GM23338 (cell line): ENCODE results near the gene ZNF536. TPM values are rescaled to one million over a fixed set of nuclear protein-coding genes. Genes with fewer than 3 reads are reported as not detected.

Experiments used
- ATAC-seq: fragments of 200-7000 bp; cut with Tn5 transposase; 3 replicates; pipeline ENCODE4 v1.9.1; 2020
- DNase-seq: peaks from one replicate; pipeline ENCODE4 v3.0.0-alpha.2; 2015; ENCODE audit warnings: low spot score
- H2AFZ ChIP-seq: fragments of 200-600 bp; sonication (generic); 2 replicates; pipeline ENCODE4 v1.8.0; 2016; ENCODE audit warnings: antibody characterized with exemption, mild to moderate bottlenecking, moderate library complexity
- H3F3A ChIP-seq: fragments of 200-600 bp; sonication (generic); replicated peaks from 2 replicates; pipeline ENCODE4 v1.8.0; 2017; ENCODE audit warnings: antibody characterized with exemption, mixed run types, low read depth
- H3K27ac ChIP-seq: fragments of 200-600 bp; sonication (generic); 2 replicates; pipeline ENCODE4 v1.6.1; 2016; ENCODE audit warnings: low read depth
- H3K27me3 ChIP-seq: fragments of 200-600 bp; sonication (generic); 2 replicates; pipeline ENCODE4 v1.8.0; 2016; ENCODE audit warnings: mild to moderate bottlenecking, mixed run types, moderate library complexity; ENCODE audit not compliant: insufficient read depth
- H3K36me3 ChIP-seq: fragments of 200-600 bp; sonication (generic); 2 replicates; pipeline ENCODE4 v1.8.0; 2016; ENCODE audit warnings: mild to moderate bottlenecking; ENCODE audit not compliant: insufficient read depth
- H3K4me1 ChIP-seq: fragments of 200-600 bp; sonication (generic); 2 replicates; pipeline ENCODE4 v1.8.0; 2016; ENCODE audit warnings: mild to moderate bottlenecking, moderate library complexity; ENCODE audit not compliant: insufficient read depth
- H3K4me2 ChIP-seq: fragments of 200-600 bp; sonication (generic); 2 replicates; pipeline ENCODE4 v1.7.1; 2017; ENCODE audit warnings: mixed run types
- H3K4me3 ChIP-seq: fragments of 200-600 bp; sonication (generic); 2 replicates; pipeline ENCODE4 v1.6.1; 2016; ENCODE audit warnings: mixed run types
- H3K79me2 ChIP-seq: fragments of 200-600 bp; sonication (generic); replicated peaks from 2 replicates; pipeline ENCODE4 v1.8.0; 2017; ENCODE audit warnings: mild to moderate bottlenecking; ENCODE audit not compliant: insufficient read depth
- H3K9me2 ChIP-seq: fragments of 200-600 bp; sonication (generic); 2 replicates; pipeline ENCODE4 v1.8.0; 2017; ENCODE audit not compliant: insufficient read depth
- H4K20me1 ChIP-seq: fragments of 200-600 bp; sonication (generic); replicated peaks from 2 replicates; pipeline ENCODE4 v1.8.0; 2017; ENCODE audit warnings: mild to moderate bottlenecking; ENCODE audit not compliant: insufficient read depth
- H3K27ac Mint-ChIP-seq: 2 replicates; pipeline ENCODE4 v1.8.0; 2020; ENCODE audit warnings: inconsistent platforms, mild to moderate bottlenecking, moderate library complexity, mixed read lengths
- H3K27me3 Mint-ChIP-seq: 3 replicates; pipeline ENCODE4 v1.8.0; 2022; ENCODE audit warnings: low read depth, mild to moderate bottlenecking, moderate library complexity, mixed read lengths, inconsistent platforms; ENCODE audit not compliant: insufficient read depth, poor library complexity
- H3K36me3 Mint-ChIP-seq: 3 replicates; pipeline ENCODE4 v1.8.0; 2021; ENCODE audit warnings: low read depth, mild to moderate bottlenecking, inconsistent platforms, moderate library complexity, mixed read lengths
- H3K4me1 Mint-ChIP-seq: 3 replicates; pipeline ENCODE4 v1.8.0; 2020; ENCODE audit warnings: mild to moderate bottlenecking, inconsistent platforms, mixed read lengths
- H3K4me3 Mint-ChIP-seq: 3 replicates; pipeline ENCODE4 v1.8.0; 2021; ENCODE audit warnings: moderate library complexity, mild to moderate bottlenecking, inconsistent platforms, mixed read lengths
- H3K9me3 Mint-ChIP-seq: 3 replicates; pipeline ENCODE4 v1.8.0; 2020; ENCODE audit warnings: moderate library complexity, mild to moderate bottlenecking, inconsistent platforms, mixed read lengths
- CREB1 ChIP-seq: fragments of 250-450 bp; sonication (Bioruptor Pico); IDR thresholded peaks from 2 replicates; pipeline ENCODE4 v1.5.0; 2020; ENCODE audit warnings: low read depth, mild to moderate bottlenecking, moderate library complexity
- EZH2 ChIP-seq: fragments of 200-600 bp; sonication (generic); IDR thresholded peaks from one replicate; pipeline ENCODE4 v1.8.0; 2017; ENCODE audit warnings: antibody characterized with exemption, mild to moderate bottlenecking, low read depth; ENCODE audit not compliant: unreplicated experiment
- EZH2phosphoT487 ChIP-seq: fragments of 200-600 bp; sonication (generic); IDR thresholded peaks from one replicate; pipeline ENCODE4 v1.8.1; 2018; ENCODE audit warnings: antibody characterized with exemption; ENCODE audit not compliant: unreplicated experiment
- JUNB ChIP-seq: IDR thresholded peaks from one replicate; pipeline ENCODE4 v1.6.1; 2016; ENCODE audit warnings: antibody characterized with exemption; ENCODE audit not compliant: unreplicated experiment
- NANOG ChIP-seq: IDR thresholded peaks from 2 replicates; pipeline ENCODE4 v1.6.1; 2016; ENCODE audit warnings: antibody characterized with exemption, borderline replicate concordance
- POLR2AphosphoS5 ChIP-seq: IDR thresholded peaks from 2 replicates; pipeline ENCODE4 v1.6.1; 2016; ENCODE audit warnings: antibody characterized with exemption, low read depth
- STAT1 ChIP-seq: IDR thresholded peaks from one replicate; pipeline ENCODE4 v1.6.1; 2016; ENCODE audit warnings: antibody characterized with exemption; ENCODE audit not compliant: unreplicated experiment
- ZNF114 ChIP-seq: fragments of 250-450 bp; sonication (Bioruptor Pico); IDR thresholded peaks from 2 replicates; pipeline ENCODE4 v1.5.0; 2020; ENCODE audit warnings: mild to moderate bottlenecking, moderate library complexity
- polyA plus RNA-seq: library from polyadenylated mRNA; unstranded; fragments of >200 nt; fragmentation: Nextera tagmentation; extraction: Ambion mirVana; gene quantifications from 2 replicates; pipeline ENCODE4 v1.2.1, GENCODE V29; 2016
- total RNA-seq: library from RNA; depleted of rRNA; stranded (reverse); fragments of >200 nt; shearing (Covaris generic); gene quantifications from 2 replicates; pipeline ENCODE4 v1.2.3, GENCODE V29; 2014
- TF ChIP-seq, protein P1 (sequence below), 2 experiments: fragments of 200-600 bp in 1 of 2; sonication (generic) in 1 of 2; conservative IDR thresholded peaks; 2 replicates each; pipeline versions ENCODE4 v1.5.1 to v1.6.1; 2016 to 2017; ENCODE audit warnings: antibody characterized with exemption in 2 of 2, low read depth in 2 of 2, mild to moderate bottlenecking in 2 of 2, moderate library complexity in 1 of 2
- TF ChIP-seq, protein P2 (sequence below): IDR thresholded peaks from 2 replicates; pipeline ENCODE4 v1.6.1; 2016; ENCODE audit warnings: antibody characterized with exemption
- TF ChIP-seq, protein P3 (sequence below): fragments of 250-450 bp; sonication (Bioruptor Pico); IDR thresholded peaks from 2 replicates; pipeline ENCODE4 v1.5.0; 2020; ENCODE audit warnings: mild to moderate bottlenecking, moderate library complexity
- TF ChIP-seq, protein P4 (sequence below): IDR thresholded peaks from one replicate; pipeline ENCODE4 v1.6.1; 2018; ENCODE audit warnings: antibody characterized with exemption; ENCODE audit not compliant: unreplicated experiment

The ZNF536 gene
- total and polyA plus RNA-seq, 2 experiments from 2014 or later, result 0.07 TPM; not detected in 1

DNA sequence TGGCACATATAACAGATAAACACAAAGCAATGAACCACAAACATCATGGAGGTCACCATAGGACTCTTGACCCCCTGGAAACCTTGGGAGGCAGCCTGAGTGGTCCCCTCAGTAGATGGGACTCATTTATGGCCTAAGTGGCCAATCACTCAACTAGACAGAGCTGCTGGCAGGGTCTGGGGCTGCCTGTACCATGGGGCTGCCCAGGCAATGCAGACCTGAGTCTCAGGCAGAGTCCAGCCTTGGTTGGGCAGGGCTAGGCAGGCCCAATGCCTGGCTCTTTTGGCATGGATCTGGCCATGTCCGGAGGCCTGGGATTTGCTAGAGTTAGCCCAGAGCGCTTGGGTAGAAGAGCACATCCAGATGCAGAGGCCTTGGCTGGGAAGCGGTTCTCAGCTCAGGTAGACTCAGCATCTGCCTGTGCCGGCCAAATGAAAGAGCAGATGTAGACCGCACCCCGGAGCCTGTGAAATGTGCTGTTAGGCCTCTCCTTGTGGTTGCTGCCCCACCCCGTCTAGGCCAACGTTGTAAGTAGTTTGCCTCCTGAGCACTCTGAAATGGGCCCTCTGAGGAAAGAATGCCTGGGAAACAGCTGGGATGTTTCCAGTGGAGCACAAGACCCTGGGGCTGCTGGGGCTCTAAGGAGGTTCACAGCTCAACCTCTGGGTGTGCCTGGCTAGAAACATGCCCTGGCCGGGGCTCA lies 171.2 kb downstream of the ZNF536 start (continued):
- no peak for TF ChIP-seq STAT1

DNA sequence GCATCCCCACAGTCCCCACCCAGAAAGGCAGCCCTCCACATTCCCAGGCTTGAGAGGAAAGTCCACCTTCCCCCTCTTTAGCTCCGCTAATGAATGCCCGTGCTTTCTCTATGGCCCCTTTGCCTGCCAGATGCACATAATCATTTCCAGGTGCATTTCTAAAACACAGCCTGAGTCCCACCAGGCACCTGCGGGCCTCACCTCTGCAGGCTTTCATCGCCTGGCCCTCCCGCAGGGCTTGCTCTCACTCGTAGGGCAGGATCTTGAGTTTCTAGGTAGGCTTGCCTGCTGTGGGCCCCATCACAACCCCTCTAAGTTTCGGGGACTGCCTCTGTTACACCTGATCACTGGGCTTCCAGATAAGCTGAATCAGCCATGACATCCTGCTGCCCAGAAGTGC lies 173.6 kb downstream of the ZNF536 start:
- no peaks in the 10 kb centered on the region for H4K20me1 ChIP-seq
- no peaks in the 10 kb centered on the region for H3K27me3 ChIP-seq
- no peaks in the 10 kb centered on the region; the same call in 1 of the 2 replicates for H3K4me1 ChIP-seq
- peaks cover 3% of the 10 kb centered on the region for H3K27me3 Mint-ChIP-seq
- H3K4me3 ChIP-seq, result no peak overlapping the region
- H3K9me3 Mint-ChIP-seq, result peaks cover 5% of the 10 kb centered on the region; the same call in 2 of the 3 replicates
- peaks cover 17% of the 10 kb centered on the region for H3K4me1 Mint-ChIP-seq
- ATAC-seq, result peak; percentile 88
- no peak overlapping the region for H3K4me2 ChIP-seq
- DNase-seq, result no peak
- no peaks in the 10 kb centered on the region for H3K36me3 ChIP-seq
- H3K4me3 Mint-ChIP-seq, result no peak overlapping the region
- no peak overlapping the region for H2AFZ ChIP-seq
- no peaks in the 10 kb centered on the region for H3K79me2 ChIP-seq
- H3F3A ChIP-seq, result no peaks in the 10 kb centered on the region
- H3K27ac ChIP-seq, result no peak overlapping the region
- peak overlapping the region; percentile 65; the same call in 1 of the 2 replicates for H3K27ac Mint-ChIP-seq
- no peaks in the 10 kb centered on the region for H3K36me3 Mint-ChIP-seq
- peaks cover 10% of the 10 kb centered on the region; the same call in 1 of the 2 replicates for H3K9me2 ChIP-seq
- TF ChIP-seq, protein P1, sequence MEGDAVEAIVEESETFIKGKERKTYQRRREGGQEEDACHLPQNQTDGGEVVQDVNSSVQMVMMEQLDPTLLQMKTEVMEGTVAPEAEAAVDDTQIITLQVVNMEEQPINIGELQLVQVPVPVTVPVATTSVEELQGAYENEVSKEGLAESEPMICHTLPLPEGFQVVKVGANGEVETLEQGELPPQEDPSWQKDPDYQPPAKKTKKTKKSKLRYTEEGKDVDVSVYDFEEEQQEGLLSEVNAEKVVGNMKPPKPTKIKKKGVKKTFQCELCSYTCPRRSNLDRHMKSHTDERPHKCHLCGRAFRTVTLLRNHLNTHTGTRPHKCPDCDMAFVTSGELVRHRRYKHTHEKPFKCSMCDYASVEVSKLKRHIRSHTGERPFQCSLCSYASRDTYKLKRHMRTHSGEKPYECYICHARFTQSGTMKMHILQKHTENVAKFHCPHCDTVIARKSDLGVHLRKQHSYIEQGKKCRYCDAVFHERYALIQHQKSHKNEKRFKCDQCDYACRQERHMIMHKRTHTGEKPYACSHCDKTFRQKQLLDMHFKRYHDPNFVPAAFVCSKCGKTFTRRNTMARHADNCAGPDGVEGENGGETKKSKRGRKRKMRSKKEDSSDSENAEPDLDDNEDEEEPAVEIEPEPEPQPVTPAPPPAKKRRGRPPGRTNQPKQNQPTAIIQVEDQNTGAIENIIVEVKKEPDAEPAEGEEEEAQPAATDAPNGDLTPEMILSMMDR (conservative IDR thresholded peaks at IDR 0.05; ENCODE audit: low read depth in 2 of 2), result no peak
- TF ChIP-seq ZNF114 (CRISPR knock-in tag), result no peak
- TF ChIP-seq CREB1 (CRISPR knock-in tag), result no peak
- TF ChIP-seq, protein P2, sequence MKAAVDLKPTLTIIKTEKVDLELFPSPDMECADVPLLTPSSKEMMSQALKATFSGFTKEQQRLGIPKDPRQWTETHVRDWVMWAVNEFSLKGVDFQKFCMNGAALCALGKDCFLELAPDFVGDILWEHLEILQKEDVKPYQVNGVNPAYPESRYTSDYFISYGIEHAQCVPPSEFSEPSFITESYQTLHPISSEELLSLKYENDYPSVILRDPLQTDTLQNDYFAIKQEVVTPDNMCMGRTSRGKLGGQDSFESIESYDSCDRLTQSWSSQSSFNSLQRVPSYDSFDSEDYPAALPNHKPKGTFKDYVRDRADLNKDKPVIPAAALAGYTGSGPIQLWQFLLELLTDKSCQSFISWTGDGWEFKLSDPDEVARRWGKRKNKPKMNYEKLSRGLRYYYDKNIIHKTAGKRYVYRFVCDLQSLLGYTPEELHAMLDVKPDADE, result no peak
- no peak for TF ChIP-seq STAT1
- no peak for TF ChIP-seq EZH2phosphoT487
- TF ChIP-seq JUNB, result no peak
- no peak for TF ChIP-seq NANOG
- TF ChIP-seq, protein P3, sequence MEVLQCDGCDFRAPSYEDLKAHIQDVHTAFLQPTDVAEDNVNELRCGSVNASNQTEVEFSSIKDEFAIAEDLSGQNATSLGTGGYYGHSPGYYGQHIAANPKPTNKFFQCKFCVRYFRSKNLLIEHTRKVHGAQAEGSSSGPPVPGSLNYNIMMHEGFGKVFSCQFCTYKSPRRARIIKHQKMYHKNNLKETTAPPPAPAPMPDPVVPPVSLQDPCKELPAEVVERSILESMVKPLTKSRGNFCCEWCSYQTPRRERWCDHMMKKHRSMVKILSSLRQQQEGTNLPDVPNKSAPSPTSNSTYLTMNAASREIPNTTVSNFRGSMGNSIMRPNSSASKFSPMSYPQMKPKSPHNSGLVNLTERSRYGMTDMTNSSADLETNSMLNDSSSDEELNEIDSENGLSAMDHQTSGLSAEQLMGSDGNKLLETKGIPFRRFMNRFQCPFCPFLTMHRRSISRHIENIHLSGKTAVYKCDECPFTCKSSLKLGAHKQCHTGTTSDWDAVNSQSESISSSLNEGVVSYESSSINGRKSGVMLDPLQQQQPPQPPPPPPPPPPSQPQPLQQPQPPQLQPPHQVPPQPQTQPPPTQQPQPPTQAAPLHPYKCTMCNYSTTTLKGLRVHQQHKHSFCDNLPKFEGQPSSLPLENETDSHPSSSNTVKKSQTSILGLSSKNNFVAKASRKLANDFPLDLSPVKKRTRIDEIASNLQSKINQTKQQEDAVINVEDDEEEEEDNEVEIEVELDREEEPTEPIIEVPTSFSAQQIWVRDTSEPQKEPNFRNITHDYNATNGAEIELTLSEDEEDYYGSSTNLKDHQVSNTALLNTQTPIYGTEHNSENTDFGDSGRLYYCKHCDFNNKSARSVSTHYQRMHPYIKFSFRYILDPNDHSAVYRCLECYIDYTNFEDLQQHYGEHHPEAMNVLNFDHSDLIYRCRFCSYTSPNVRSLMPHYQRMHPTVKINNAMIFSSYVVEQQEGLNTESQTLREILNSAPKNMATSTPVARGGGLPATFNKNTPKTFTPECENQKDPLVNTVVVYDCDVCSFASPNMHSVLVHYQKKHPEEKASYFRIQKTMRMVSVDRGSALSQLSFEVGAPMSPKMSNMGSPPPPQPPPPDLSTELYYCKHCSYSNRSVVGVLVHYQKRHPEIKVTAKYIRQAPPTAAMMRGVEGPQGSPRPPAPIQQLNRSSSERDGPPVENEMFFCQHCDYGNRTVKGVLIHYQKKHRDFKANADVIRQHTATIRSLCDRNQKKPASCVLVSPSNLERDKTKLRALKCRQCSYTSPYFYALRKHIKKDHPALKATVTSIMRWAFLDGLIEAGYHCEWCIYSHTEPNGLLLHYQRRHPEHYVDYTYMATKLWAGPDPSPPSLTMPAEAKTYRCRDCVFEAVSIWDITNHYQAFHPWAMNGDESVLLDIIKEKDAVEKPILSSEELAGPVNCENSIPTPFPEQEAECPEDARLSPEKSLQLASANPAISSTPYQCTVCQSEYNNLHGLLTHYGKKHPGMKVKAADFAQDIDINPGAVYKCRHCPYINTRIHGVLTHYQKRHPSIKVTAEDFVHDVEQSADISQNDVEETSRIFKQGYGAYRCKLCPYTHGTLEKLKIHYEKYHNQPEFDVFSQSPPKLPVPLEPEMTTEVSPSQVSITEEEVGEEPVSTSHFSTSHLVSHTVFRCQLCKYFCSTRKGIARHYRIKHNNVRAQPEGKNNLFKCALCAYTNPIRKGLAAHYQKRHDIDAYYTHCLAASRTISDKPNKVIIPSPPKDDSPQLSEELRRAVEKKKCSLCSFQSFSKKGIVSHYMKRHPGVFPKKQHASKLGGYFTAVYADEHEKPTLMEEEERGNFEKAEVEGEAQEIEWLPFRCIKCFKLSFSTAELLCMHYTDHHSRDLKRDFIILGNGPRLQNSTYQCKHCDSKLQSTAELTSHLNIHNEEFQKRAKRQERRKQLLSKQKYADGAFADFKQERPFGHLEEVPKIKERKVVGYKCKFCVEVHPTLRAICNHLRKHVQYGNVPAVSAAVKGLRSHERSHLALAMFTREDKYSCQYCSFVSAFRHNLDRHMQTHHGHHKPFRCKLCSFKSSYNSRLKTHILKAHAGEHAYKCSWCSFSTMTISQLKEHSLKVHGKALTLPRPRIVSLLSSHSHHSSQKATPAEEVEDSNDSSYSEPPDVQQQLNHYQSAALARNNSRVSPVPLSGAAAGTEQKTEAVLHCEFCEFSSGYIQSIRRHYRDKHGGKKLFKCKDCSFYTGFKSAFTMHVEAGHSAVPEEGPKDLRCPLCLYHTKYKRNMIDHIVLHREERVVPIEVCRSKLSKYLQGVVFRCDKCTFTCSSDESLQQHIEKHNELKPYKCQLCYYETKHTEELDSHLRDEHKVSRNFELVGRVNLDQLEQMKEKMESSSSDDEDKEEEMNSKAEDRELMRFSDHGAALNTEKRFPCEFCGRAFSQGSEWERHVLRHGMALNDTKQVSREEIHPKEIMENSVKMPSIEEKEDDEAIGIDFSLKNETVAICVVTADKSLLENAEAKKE, result no peak
- TF ChIP-seq POLR2AphosphoS5, result no peak
- TF ChIP-seq EZH2, result no peak
- TF ChIP-seq, protein P4, sequence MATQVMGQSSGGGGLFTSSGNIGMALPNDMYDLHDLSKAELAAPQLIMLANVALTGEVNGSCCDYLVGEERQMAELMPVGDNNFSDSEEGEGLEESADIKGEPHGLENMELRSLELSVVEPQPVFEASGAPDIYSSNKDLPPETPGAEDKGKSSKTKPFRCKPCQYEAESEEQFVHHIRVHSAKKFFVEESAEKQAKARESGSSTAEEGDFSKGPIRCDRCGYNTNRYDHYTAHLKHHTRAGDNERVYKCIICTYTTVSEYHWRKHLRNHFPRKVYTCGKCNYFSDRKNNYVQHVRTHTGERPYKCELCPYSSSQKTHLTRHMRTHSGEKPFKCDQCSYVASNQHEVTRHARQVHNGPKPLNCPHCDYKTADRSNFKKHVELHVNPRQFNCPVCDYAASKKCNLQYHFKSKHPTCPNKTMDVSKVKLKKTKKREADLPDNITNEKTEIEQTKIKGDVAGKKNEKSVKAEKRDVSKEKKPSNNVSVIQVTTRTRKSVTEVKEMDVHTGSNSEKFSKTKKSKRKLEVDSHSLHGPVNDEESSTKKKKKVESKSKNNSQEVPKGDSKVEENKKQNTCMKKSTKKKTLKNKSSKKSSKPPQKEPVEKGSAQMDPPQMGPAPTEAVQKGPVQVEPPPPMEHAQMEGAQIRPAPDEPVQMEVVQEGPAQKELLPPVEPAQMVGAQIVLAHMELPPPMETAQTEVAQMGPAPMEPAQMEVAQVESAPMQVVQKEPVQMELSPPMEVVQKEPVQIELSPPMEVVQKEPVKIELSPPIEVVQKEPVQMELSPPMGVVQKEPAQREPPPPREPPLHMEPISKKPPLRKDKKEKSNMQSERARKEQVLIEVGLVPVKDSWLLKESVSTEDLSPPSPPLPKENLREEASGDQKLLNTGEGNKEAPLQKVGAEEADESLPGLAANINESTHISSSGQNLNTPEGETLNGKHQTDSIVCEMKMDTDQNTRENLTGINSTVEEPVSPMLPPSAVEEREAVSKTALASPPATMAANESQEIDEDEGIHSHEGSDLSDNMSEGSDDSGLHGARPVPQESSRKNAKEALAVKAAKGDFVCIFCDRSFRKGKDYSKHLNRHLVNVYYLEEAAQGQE, result no peak
